ENCODE results near the gene ERGIC1.

The ERGIC1 gene

GRCh38 chr5:172945151-172945550 lies 111.1 kb downstream of the ERGIC1 start:
- H3K9me3 ChIP-seq (ENCODE audit: insufficient read depth, low read depth, low read length), result no peaks in the 10 kb centered on the region
- no peaks in the 10 kb centered on the region for H4K20me1 ChIP-seq (ENCODE audit: insufficient read depth, low read length, poor library complexity, severe bottlenecking)
- no peak overlapping the region for H3K4me3 ChIP-seq (ENCODE audit: low read length, poor library complexity, severe bottlenecking)
- TF ChIP-seq CTCF (conservative IDR thresholded peaks at IDR 0.05; ENCODE audit: low read length) (no peak), EZH2phosphoT487 (IDR thresholded peaks at IDR 0.05; ENCODE audit: borderline replicate concordance) (no peak)
- H3K4me1 ChIP-seq (ENCODE audit: insufficient read depth, low read length, poor library complexity, severe bottlenecking), result no peaks in the 10 kb centered on the region
- no peaks in the 10 kb centered on the region for H3K9me2 ChIP-seq (replicated peaks; ENCODE audit: low read depth, low read length)
- no peak overlapping the region for H3K4me2 ChIP-seq (ENCODE audit: low read depth, low read length, poor library complexity, severe bottlenecking)
- peaks cover 29% of the 10 kb centered on the region; the same call in 1 of the 2 replicates for H3K36me3 ChIP-seq (ENCODE audit: insufficient read depth, low read length)
- H3F3A ChIP-seq (ENCODE audit: low read depth), result no peaks in the 10 kb centered on the region
- H3K9ac ChIP-seq (ENCODE audit: low read depth, low read length, poor library complexity, severe bottlenecking), result no peak overlapping the region
- H3K79me2 ChIP-seq (ENCODE audit: insufficient read depth, low read length), result no peaks in the 10 kb centered on the region
- no peaks in the 10 kb centered on the region for H3K27me3 ChIP-seq (ENCODE audit: insufficient read depth, low read length, poor library complexity, severe bottlenecking)
- no peak overlapping the region for H2AFZ ChIP-seq (ENCODE audit: low read length)

- no peak overlapping the region for H2AFZ ChIP-seq (ENCODE audit: low read length)
- no peaks in the 10 kb centered on the region for H3K27me3 ChIP-seq (ENCODE audit: insufficient read depth, low read length, poor library complexity, severe bottlenecking)
- no peaks in the 10 kb centered on the region for H3K9me2 ChIP-seq (replicated peaks; ENCODE audit: low read depth, low read length)
- no peaks in the 10 kb centered on the region for H3K79me2 ChIP-seq (ENCODE audit: insufficient read depth, low read length)
- no peaks in the 10 kb centered on the region for H3K9me3 ChIP-seq (ENCODE audit: insufficient read depth, low read depth, low read length)
- H3F3A ChIP-seq (ENCODE audit: low read depth), result no peaks in the 10 kb centered on the region
- TF ChIP-seq CTCF (conservative IDR thresholded peaks at IDR 0.05; ENCODE audit: low read length), result no peak
- no peak for TF ChIP-seq EZH2phosphoT487 (IDR thresholded peaks at IDR 0.05; ENCODE audit: borderline replicate concordance)
- no peaks in the 10 kb centered on the region for H4K20me1 ChIP-seq (ENCODE audit: insufficient read depth, low read length, poor library complexity, severe bottlenecking)
- no peak overlapping the region for H3K9ac ChIP-seq (ENCODE audit: low read depth, low read length, poor library complexity, severe bottlenecking)
- peaks cover 32% of the 10 kb centered on the region; the same call in 1 of the 2 replicates for H3K36me3 ChIP-seq (ENCODE audit: insufficient read depth, low read length)
- H3K4me3 ChIP-seq (ENCODE audit: low read length, poor library complexity, severe bottlenecking), result no peak overlapping the region
- no peaks in the 10 kb centered on the region for H3K4me1 ChIP-seq (ENCODE audit: insufficient read depth, low read length, poor library complexity, severe bottlenecking)
- no peak overlapping the region for H3K4me2 ChIP-seq (ENCODE audit: low read depth, low read length, poor library complexity, severe bottlenecking)
Observed at GRCh38 chr5:172946146-172946545, 112.1 kb downstream of the ERGIC1 start.

- Histone ChIP-seq H3K4me3 (ENCODE audit: low read length, poor library complexity, severe bottlenecking) (no peak overlapping the region), H3K36me3 (ENCODE audit: insufficient read depth, low read length) (peaks cover 31% of the 10 kb centered on the region; the same call in 1 of the 2 replicates), H3K4me2 (ENCODE audit: low read depth, low read length, poor library complexity, severe bottlenecking) (no peak overlapping the region), H3K27me3 (ENCODE audit: insufficient read depth, low read length, poor library complexity, severe bottlenecking) (no peaks in the 10 kb centered on the region), H3K9ac (ENCODE audit: low read depth, low read length, poor library complexity, severe bottlenecking) (no peak overlapping the region), H3K9me2 (replicated peaks; ENCODE audit: low read depth, low read length) (no peaks in the 10 kb centered on the region), H4K20me1 (ENCODE audit: insufficient read depth, low read length, poor library complexity, severe bottlenecking) (no peaks in the 10 kb centered on the region), H3K4me1 (ENCODE audit: insufficient read depth, low read length, poor library complexity, severe bottlenecking) (no peaks in the 10 kb centered on the region), H3F3A (ENCODE audit: low read depth) (no peaks in the 10 kb centered on the region), H3K9me3 (ENCODE audit: insufficient read depth, low read depth, low read length) (no peaks in the 10 kb centered on the region), H2AFZ (ENCODE audit: low read length) (no peak overlapping the region), H3K79me2 (ENCODE audit: insufficient read depth, low read length) (no peaks in the 10 kb centered on the region)
- TF ChIP-seq CTCF (conservative IDR thresholded peaks at IDR 0.05; ENCODE audit: low read length), result no peak
- no peak for TF ChIP-seq EZH2phosphoT487 (IDR thresholded peaks at IDR 0.05; ENCODE audit: borderline replicate concordance)
Observed at GRCh38 chr5:172949426-172949825, 115.4 kb downstream of the ERGIC1 start.
